Urinary bladder (tissue), 4 donors: Measurements from ENCODE around the gene BIRC5. TPM values are rescaled to one million over a fixed set of nuclear protein-coding genes. Genes with fewer than 3 reads are reported as not detected.

Experiments used
- DNase-seq: peaks from one replicate; pipeline ENCODE4 v3.0.0-alpha.2; 2015; ENCODE audit errors: extremely low spot score
- H3K27ac ChIP-seq: one replicate; pipeline ENCODE4 v1.5.1; 2013; ENCODE audit warnings: low read depth, mild to moderate bottlenecking, moderate library complexity
- H3K36me3 ChIP-seq: one replicate; pipeline ENCODE4 v1.6.1; 2013; ENCODE audit warnings: mild to moderate bottlenecking, moderate library complexity; ENCODE audit not compliant: insufficient read depth
- H3K4me1 ChIP-seq: one replicate; pipeline ENCODE4 v1.6.1; 2013; ENCODE audit warnings: mild to moderate bottlenecking, moderate library complexity; ENCODE audit not compliant: insufficient read depth
- H3K4me3 ChIP-seq: one replicate; pipeline ENCODE4 v1.5.1; 2013; ENCODE audit warnings: low read depth, low read length
- WGBS: extraction: QIAGEN DNeasy Blood & Tissue Kit; methylation state at CpG from one replicate; pipeline ENCODE4 v1.1.7; 2013; 5-methylcytosine and 5-hydroxymethylcytosine counted together
- polyA plus RNA-seq: library from polyadenylated mRNA; stranded (reverse); fragments of 200-250 nt; gene quantifications from one replicate; pipeline ENCODE4 v1.2.3, GENCODE V29; 2013
- total RNA-seq: library from RNA; depleted of rRNA; stranded (reverse); fragments of >200 nt; gene quantifications from one replicate; pipeline ENCODE4 v1.2.3, GENCODE V29; 2014
- donor health status: healthy with polysubstance abuse.
- donor health status: healthy.

Gene BIRC5
- total and polyA plus RNA-seq, 2 donors = 0.49 to 19.7 TPM

GRCh38 chr17:78174870-78175642 lies 39.0 kb upstream of the BIRC5 start:
- DNase-seq = no peak
- 83% methylated on average over 28 of the region's 28 CpGs for WGBS
- Histone ChIP-seq H3K4me3 (no peak overlapping the region), H3K27ac (peak overlapping the region; percentile 81), H3K36me3 (no peaks in the 10 kb centered on the region), H3K4me1 (no peaks in the 10 kb centered on the region)

GRCh38 chr17:78175643-78175981 lies 38.4 kb upstream of the BIRC5 start:
- DNase-seq = no peak
- Histone ChIP-seq H3K4me1 (no peaks in the 10 kb centered on the region), H3K27ac (no peak overlapping the region), H3K36me3 (no peaks in the 10 kb centered on the region), H3K4me3 (no peak overlapping the region)
- WGBS = 86% methylated on average over 14 of the region's 14 CpGs

GRCh38 chr17:78176548-78177025 lies 37.5 kb upstream of the BIRC5 start:
- WGBS = 28% methylated on average over 14 of the region's 14 CpGs
- no peak for DNase-seq
- Histone ChIP-seq H3K36me3 (no peaks in the 10 kb centered on the region), H3K27ac (no peak overlapping the region), H3K4me1 (no peaks in the 10 kb centered on the region), H3K4me3 (no peak overlapping the region)

GRCh38 chr17:78179372-78179771 lies 34.7 kb upstream of the BIRC5 start:
- no peak for DNase-seq
- Histone ChIP-seq H3K36me3 (no peaks in the 10 kb centered on the region), H3K4me3 (no peak overlapping the region), H3K27ac (no peak overlapping the region), H3K4me1 (no peaks in the 10 kb centered on the region)
- WGBS = 85% methylated on average over 17 of the region's 17 CpGs

- Histone ChIP-seq H3K4me1 (no peaks in the 10 kb centered on the region), H3K4me3 (no peak overlapping the region)
- whole genome bisulfite sequencing = 42% methylated on average over 14 of the region's 14 CpGs
Measured at GRCh38 chr17:78180083-78180482, 34.0 kb upstream of the BIRC5 start.

DNA sequence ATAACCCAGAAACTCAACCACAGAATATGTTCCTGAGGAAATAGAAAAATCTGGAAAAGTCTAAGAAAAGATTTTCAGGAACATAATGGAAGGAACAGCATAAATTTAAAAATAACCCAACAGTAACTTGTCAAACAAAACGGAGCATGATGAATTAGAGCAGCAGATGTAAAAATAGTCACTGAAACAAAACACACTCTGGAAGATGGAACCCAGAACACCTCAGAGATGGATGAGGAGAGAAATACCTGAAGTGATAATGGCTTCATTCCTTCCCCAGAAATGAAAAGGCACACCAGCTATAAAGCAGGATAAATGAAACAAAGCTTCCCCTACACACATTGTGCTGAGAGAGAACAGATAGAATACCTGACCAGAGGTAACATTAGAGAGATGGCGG lies 33.5 kb upstream of the BIRC5 start:
- H3K4me1 ChIP-seq = no peaks in the 10 kb centered on the region
- no peak for DNase-seq

More at GRCh38 chr17:78180083-78180482, 34.0 kb upstream of the BIRC5 start:
- DNase-seq = no peak
- no peaks in the 10 kb centered on the region for H3K36me3 ChIP-seq
- H3K27ac ChIP-seq = peak overlapping the region; percentile 2

GRCh38 chr17:78182504-78182903 lies 31.5 kb upstream of the BIRC5 start:
- H3K27ac ChIP-seq = no peak overlapping the region

More for the DNA sequence above, 33.5 kb upstream of the BIRC5 start:
- WGBS = 62% methylated on average over 2 of the region's 2 CpGs
- no peaks in the 10 kb centered on the region for H3K36me3 ChIP-seq
- no peak overlapping the region for H3K27ac ChIP-seq
- H3K4me3 ChIP-seq = no peak overlapping the region

GRCh38 chr17:78183916-78184315 lies 30.1 kb upstream of the BIRC5 start:
- 81% methylated on average over 12 of the region's 12 CpGs for WGBS
- Histone ChIP-seq H3K4me3 (no peak overlapping the region), H3K4me1 (no peaks in the 10 kb centered on the region), H3K36me3 (no peaks in the 10 kb centered on the region), H3K27ac (no peak overlapping the region)
- no peak for DNase-seq

More at GRCh38 chr17:78182504-78182903, 31.5 kb upstream of the BIRC5 start:
- Histone ChIP-seq H3K4me3 (no peak overlapping the region), H3K36me3 (no peaks in the 10 kb centered on the region), H3K4me1 (no peaks in the 10 kb centered on the region)
- no peak for DNase-seq
- 94% methylated on average over 13 of the region's 13 CpGs for WGBS

DNA sequence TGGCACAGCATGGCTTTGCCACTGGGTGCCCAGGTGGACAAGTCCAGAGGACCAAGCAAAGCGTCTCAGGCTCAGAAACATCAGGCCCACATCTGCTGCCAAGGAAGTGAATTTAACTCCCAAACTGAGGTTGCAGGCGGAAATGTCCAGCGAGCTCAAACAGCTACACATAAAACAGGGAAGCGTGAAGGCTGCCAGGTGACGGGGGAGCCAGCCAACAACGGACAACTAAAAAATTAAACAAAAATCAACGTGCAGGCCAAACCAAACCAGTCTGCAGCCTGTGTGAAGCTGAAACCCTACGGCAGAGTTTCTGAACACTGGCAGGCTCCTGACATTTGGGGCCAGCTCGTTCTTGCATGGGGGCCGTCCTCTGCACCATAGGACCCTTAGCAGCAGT lies 29.7 kb upstream of the BIRC5 start:
- H3K4me1 ChIP-seq = no peaks in the 10 kb centered on the region
- WGBS = 47% methylated on average over 10 of the region's 10 CpGs
- no peak overlapping the region for H3K4me3 ChIP-seq
- no peak for DNase-seq
- no peak overlapping the region for H3K27ac ChIP-seq
- no peaks in the 10 kb centered on the region for H3K36me3 ChIP-seq

DNA sequence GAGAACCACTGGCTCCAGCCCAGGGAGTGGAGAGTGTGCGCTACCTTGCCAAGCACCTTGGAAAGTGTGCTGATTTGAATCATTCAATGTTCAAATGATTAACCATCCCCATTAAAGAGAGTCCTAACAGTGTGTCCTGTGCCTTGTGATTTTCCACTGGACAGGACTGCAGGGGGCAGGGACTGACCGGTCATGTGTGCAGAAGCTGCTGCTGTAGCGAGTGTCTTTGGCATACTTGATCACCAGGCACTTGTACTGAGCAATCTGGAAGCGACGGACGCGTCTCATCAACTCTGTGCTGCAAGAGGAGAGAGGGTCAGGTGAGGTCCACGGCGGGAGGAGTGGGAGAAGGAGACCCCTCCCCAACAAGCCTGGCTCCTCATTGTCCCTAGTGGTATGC lies 29.2 kb upstream of the BIRC5 start:
- Histone ChIP-seq H3K4me3 (no peak overlapping the region), H3K36me3 (no peaks in the 10 kb centered on the region), H3K27ac (no peak overlapping the region), H3K4me1 (no peaks in the 10 kb centered on the region)
- WGBS = 65% methylated on average over 9 of the region's 9 CpGs
- no peak for DNase-seq

DNA sequence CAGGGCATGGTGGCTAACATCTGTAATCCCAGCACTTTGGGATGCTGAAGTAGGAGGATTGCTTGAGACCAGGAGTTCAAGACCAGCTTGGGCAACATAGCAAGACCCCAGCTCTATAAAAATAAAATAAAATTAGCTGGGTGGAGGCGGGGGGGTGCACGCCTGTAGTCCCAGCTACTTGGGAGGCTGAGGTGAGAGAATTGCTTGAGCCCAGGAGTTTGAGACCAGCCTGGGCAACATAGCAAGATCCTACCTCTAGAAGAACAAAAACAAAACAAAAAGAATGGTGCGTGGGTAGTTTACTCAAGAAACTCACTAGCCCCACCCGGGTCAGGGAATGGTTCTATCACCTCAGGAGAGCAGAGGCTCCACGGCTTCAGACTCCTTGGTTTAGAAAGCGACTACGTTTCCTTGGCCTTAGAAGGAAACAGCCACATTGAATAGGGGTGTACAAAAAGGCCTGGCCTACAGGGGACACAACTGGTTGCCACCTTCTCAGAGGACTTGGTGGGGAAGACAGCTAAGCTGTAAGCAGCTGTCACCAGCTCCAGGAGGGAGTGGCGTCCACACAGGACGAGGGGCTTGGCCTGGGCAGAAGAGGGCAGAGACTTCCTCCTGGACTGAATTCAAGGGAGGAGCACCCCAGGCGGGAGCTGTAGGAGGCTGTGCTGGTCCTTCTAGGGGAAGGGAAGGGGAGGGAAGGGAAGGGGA lies 27.9 kb upstream of the BIRC5 start:
- 56% methylated on average over 10 of the region's 10 CpGs for WGBS
- no peak for DNase-seq
- H3K4me1 ChIP-seq = no peaks in the 10 kb centered on the region
- no peak overlapping the region for H3K27ac ChIP-seq
- H3K4me3 ChIP-seq = no peak overlapping the region
- no peaks in the 10 kb centered on the region for H3K36me3 ChIP-seq

DNA sequence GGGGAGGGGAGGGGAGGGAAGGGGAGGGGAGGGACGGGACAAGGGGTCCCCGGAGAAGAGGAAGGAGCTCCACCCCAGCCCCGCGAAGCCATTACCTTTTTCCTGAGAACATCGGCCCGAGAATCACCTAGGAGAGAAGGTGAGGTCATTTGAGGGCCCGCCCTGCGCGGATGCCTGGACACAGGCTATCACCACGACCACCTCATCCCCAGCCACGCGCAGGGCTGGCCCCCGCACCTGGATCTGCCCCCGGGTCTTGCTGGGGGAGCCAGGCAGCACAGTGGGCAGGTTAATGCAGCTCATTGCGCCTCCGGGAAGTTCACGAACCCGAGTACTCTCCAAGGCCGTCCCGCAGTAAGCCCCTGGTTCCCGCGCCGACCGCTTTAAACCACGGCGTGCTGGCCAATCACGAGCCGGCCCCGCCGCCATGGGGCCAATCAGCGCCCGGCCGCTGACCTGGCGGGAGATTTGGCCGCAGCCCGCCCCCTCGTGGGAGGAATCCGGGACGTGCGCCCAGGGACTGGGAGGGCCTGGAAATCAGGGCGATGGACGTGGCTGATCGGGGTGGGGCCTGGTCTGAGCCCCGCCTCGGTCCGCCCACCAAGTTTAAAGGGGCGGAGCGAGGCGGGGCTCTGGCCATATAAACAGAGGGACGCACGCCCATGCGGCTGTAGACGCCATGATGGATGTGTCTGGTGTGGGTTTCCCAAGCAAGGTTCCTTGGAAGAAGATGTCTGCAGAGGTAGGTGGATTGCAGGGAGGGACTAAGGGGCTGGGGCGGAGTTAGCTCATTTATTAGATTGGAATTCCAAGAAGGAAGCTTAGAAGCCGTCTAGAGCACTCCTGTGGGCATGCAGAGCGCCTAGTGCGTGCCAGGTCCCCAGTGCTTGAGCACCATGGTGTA lies 27.1 kb upstream of the BIRC5 start, which contains the start of the genes AFMID and TK1:
Gene AFMID, plus strand, starts transcription at position 671 of the 904 bp plus-strand sequence. Its CDS starts 9 bp downstream, at position 680.
Gene TK1, minus strand, starts transcription at position 361 of the 904 bp plus-strand sequence. Its CDS starts 58 bp downstream, at position 303.
- no peaks in the 10 kb centered on the region for H3K36me3 ChIP-seq
- no peak within 1 kb of the TSS for H3K27ac ChIP-seq
- WGBS = 5% methylated on average over 57 of the region's 57 CpGs
- H3K4me3 ChIP-seq = peak within 1 kb of the TSS; percentile 38
- peak; percentile 89 for DNase-seq
- H3K4me1 ChIP-seq = no peaks in the 10 kb centered on the region

DNA sequence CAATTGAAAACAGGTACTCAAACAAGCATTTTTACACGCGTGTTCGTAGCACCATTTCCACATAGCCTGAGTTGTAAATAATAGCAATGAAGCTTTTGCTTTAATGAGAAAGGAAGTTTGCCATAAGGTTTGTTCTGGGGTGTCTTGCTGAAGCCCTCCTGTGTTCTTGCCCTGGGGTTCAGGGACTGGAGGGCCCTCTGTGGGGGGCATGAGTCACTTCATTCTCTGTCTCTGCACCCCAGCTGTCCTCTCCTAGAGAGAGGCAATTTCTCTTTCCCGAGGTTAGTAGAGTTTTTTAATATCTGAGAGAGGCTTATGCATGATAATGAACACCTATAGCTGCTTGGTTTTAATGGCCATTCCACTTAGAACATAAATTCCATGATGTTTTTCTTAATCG lies 17.3 kb upstream of the BIRC5 start:
- Histone ChIP-seq H3K4me1 (no peaks in the 10 kb centered on the region), H3K36me3 (no peaks in the 10 kb centered on the region), H3K27ac (no peak overlapping the region), H3K4me3 (no peak overlapping the region)
- whole genome bisulfite sequencing = 85% methylated on average over 5 of the region's 5 CpGs
- no peak for DNase-seq
